Measurements from ENCODE around the gene YPEL4. TPM values are rescaled to one million over a fixed set of nuclear protein-coding genes. Genes with fewer than 3 reads are reported as not detected.

YPEL4 gene
- total and polyA plus RNA-seq, 4 experiments from 2014 or later = 0.23 to 12.6 (median 11.8) TPM; not detected in 1

DNA sequence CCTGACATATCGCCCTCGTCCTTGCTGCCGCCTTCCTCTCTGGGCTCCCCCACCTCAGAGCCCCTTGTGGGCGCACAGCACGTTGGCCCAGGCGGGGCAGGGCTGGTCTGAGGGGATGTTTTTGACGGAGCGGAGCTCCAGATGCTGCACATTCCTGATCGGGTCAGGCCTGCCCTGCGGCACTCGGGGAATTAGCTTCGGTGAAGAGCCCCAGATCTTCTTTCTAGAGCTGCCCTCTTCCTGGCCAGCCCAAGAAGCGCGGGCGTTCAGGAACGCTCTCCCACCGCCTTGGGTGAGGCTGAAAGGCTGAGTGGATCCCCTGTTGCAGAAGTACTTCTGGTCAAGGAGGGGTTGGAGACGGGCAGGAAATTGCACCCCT lies 12.1 kb downstream of the YPEL4 start:
- H3K9me3 Mint-ChIP-seq = no peaks in the 10 kb centered on the region
- H3K27me3 Mint-ChIP-seq = peaks cover 24 to 40% of the 10 kb centered on the region in 2 donors
- no peaks in the 10 kb centered on the region for H3K36me3 ChIP-seq (ENCODE audit: insufficient read depth, low read length)
- peak overlapping the region in 1 of 7 donors; percentile 77 for H3K27ac Mint-ChIP-seq
- H3K4me3 Mint-ChIP-seq = peak overlapping the region; percentile 64 to 91 (median 81)
- no peaks in the 10 kb centered on the region for H3K36me3 Mint-ChIP-seq
- H3K4me1 Mint-ChIP-seq = peaks cover 2 to 16% (median 8%) of the 10 kb centered on the region in 4 donors
- H3K27me3 ChIP-seq (ENCODE audit: insufficient read depth, low read length) = peaks cover 13% of the 10 kb centered on the region
- DNase-seq = no peak
- H3K4me3 ChIP-seq (ENCODE audit: low read length in 2 of 2) = no peak overlapping the region
- CTCF ChIA-PET (ENCODE audit: partially characterized antibody) = interaction anchor here (1.0 to 1.8 kb wide), 5 partner anchors 10 to 106 kb away, joined by 3 to 5 read pairs (median 3); partner anchors contain the start of gene UBE2L6
- peaks cover 19% of the 10 kb centered on the region for H3K4me1 ChIP-seq (ENCODE audit: insufficient read depth, low read length)
- H3K27ac ChIP-seq (ENCODE audit: low read depth, low read length) = no peak overlapping the region
- H3K9me3 ChIP-seq (ENCODE audit: control insufficient read depth in 1 of 2, low read length in 2 of 2) = no peaks in the 10 kb centered on the region
- intact Hi-C loops (cut with micrococcal nuclease) = no loop called here
- POLR2A ChIA-PET (ENCODE audit: partially characterized antibody) = no interaction called here

DNA sequence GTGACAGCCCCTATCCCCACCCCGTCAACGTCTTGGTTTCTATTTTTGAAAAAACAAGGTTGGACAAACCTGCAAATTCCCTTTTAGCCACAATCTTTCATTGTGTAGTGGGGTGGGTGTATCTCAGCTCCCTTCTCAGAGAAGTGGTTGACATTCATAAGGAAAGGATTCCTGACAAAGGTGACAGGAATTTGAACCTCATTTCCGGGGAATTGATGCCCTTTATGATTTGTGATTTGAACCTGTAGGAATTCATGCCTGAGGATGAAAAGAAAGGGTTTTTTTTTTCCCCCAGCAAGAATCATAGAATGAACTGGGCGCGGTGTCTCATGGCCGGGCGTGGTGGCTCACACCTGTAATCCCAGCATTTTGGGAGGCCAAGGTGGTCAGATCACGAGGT lies 14.5 kb downstream of the YPEL4 start:
- H3K4me3 ChIP-seq (ENCODE audit: low read length in 2 of 2) = no peak overlapping the region
- no peaks in the 10 kb centered on the region for H3K36me3 ChIP-seq (ENCODE audit: insufficient read depth, low read length)
- H3K27ac ChIP-seq (ENCODE audit: low read depth, low read length) = no peak overlapping the region
- H3K9me3 ChIP-seq (ENCODE audit: control insufficient read depth in 1 of 2, low read length in 2 of 2) = no peaks in the 10 kb centered on the region
- intact Hi-C loops (cut with micrococcal nuclease) = no loop called here
- POLR2A ChIA-PET (ENCODE audit: partially characterized antibody) = no interaction called here
- H3K27ac Mint-ChIP-seq = no peak overlapping the region
- no peak for DNase-seq
- peaks cover 13% of the 10 kb centered on the region for H3K27me3 ChIP-seq (ENCODE audit: insufficient read depth, low read length)
- peaks cover 34 to 45% of the 10 kb centered on the region in 2 donors for H3K27me3 Mint-ChIP-seq
- H3K9me3 Mint-ChIP-seq = no peaks in the 10 kb centered on the region
- H3K36me3 Mint-ChIP-seq = no peaks in the 10 kb centered on the region
- CTCF ChIA-PET (ENCODE audit: partially characterized antibody) = interaction anchor here (0.7 to 1.9 kb wide), 8 partner anchors 9 to 1535 kb away, joined by 3 to 13 read pairs (median 4); partner anchors contain the start of gene UBE2L6
- peaks cover 2 to 16% (median 8%) of the 10 kb centered on the region in 4 donors for H3K4me1 Mint-ChIP-seq
- H3K4me3 Mint-ChIP-seq = no peak overlapping the region
- H3K4me1 ChIP-seq (ENCODE audit: insufficient read depth, low read length) = peaks cover 19% of the 10 kb centered on the region

DNA sequence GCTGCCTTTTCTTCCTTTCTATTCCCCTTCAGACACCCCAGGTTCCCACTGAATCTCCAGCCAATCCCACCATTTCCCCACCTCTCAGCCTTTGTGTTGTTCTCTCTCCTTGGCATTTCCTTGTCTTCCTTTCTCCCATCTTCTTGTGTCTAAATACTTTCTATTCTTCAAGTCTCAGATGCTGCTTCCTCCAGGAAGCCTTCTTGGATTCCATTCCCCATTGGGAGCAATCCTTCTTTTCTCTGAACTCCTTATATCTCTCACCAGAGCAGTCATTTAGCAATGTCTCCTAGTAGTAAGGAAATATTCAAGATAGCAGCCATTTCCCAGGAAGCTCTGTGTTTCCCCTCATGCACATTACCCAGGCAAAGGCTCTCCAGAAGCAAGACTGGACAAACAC lies 15.4 kb downstream of the YPEL4 start:
- no peaks in the 10 kb centered on the region for H3K9me3 ChIP-seq (ENCODE audit: control insufficient read depth in 1 of 2, low read length in 2 of 2)
- no peak overlapping the region for H3K4me3 Mint-ChIP-seq
- H3K4me3 ChIP-seq (ENCODE audit: low read length in 2 of 2) = no peak overlapping the region
- ChIA-PET POLR2A (ENCODE audit: partially characterized antibody) (no interaction called here), CTCF (ENCODE audit: partially characterized antibody) (interaction anchor here (0.8 to 1.9 kb wide), 5 partner anchors 9 to 141 kb away, joined by 3 to 13 read pairs (median 4); no protein-coding TSS in a partner anchor)
- no peaks in the 10 kb centered on the region for H3K9me3 Mint-ChIP-seq
- peaks cover 13% of the 10 kb centered on the region for H3K27me3 ChIP-seq (ENCODE audit: insufficient read depth, low read length)
- H3K36me3 ChIP-seq (ENCODE audit: insufficient read depth, low read length) = no peaks in the 10 kb centered on the region
- H3K4me1 ChIP-seq (ENCODE audit: insufficient read depth, low read length) = peaks cover 14% of the 10 kb centered on the region
- H3K4me1 Mint-ChIP-seq = peaks cover 2 to 16% (median 8%) of the 10 kb centered on the region in 4 donors
- intact Hi-C loops (cut with micrococcal nuclease) = no loop called here
- H3K27ac ChIP-seq (ENCODE audit: low read depth, low read length) = no peak overlapping the region
- no peak for DNase-seq
- H3K27ac Mint-ChIP-seq = no peak overlapping the region
- peaks cover 36 to 46% of the 10 kb centered on the region in 2 donors for H3K27me3 Mint-ChIP-seq
- H3K36me3 Mint-ChIP-seq = no peaks in the 10 kb centered on the region

DNA sequence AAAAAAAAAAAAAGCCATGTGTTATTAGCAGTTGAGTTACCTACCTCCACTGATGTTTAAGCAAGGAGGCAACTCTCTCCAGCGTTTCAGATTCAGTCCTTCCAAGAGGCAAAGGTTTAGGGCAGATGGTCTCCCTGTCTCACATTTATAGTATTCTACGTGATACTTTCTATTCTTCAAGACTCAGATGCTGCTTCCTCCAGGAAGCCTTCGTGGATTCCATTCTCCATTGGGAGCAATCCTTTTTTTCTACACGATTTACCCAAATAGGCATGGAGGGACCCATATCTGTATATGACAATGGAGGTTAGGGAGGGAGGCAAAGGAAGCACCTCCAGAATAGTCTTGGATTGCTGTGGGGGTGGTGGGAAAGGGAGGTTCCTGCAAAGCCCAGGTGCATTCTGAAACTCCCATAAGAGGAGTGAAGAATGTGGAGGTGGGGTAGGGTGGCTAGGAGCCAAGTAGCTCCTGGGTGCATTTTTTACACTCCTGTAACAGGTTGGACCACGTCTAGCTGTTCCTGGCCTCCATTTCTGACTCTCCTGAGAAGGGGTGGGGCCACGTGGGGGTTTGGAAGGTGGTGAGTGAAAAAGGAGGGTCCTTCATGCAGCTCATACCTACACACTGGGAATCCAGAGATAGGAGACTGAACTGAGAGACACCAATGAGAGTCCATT lies 16.2 kb downstream of the YPEL4 start:
- H3K36me3 Mint-ChIP-seq = no peaks in the 10 kb centered on the region
- H3K4me1 Mint-ChIP-seq = peaks cover 0 to 9% (median 2%) of the 10 kb centered on the region in 4 donors
- no peaks in the 10 kb centered on the region for H3K9me3 Mint-ChIP-seq
- peaks cover 7% of the 10 kb centered on the region for H3K4me1 ChIP-seq (ENCODE audit: insufficient read depth, low read length)
- no peak for DNase-seq
- H3K4me3 Mint-ChIP-seq = no peak overlapping the region
- H3K9me3 ChIP-seq (ENCODE audit: control insufficient read depth in 1 of 2, low read length in 2 of 2) = no peaks in the 10 kb centered on the region
- H3K36me3 ChIP-seq (ENCODE audit: insufficient read depth, low read length) = no peaks in the 10 kb centered on the region
- CTCF ChIA-PET (ENCODE audit: partially characterized antibody) = interaction anchor here (0.8 to 1.9 kb wide), 5 partner anchors 8 to 167 kb away, joined by 3 to 13 read pairs (median 4); partner anchors contain the start of gene UBE2L6
- H3K4me3 ChIP-seq (ENCODE audit: low read length in 2 of 2) = no peak overlapping the region
- peaks cover 13% of the 10 kb centered on the region for H3K27me3 ChIP-seq (ENCODE audit: insufficient read depth, low read length)
- no peak overlapping the region for H3K27ac ChIP-seq (ENCODE audit: low read depth, low read length)
- H3K27me3 Mint-ChIP-seq = peaks cover 36 to 43% of the 10 kb centered on the region in 2 donors
- intact Hi-C loops (cut with micrococcal nuclease) = no loop called here
- POLR2A ChIA-PET (ENCODE audit: partially characterized antibody) = no interaction called here
- no peak overlapping the region for H3K27ac Mint-ChIP-seq

DNA sequence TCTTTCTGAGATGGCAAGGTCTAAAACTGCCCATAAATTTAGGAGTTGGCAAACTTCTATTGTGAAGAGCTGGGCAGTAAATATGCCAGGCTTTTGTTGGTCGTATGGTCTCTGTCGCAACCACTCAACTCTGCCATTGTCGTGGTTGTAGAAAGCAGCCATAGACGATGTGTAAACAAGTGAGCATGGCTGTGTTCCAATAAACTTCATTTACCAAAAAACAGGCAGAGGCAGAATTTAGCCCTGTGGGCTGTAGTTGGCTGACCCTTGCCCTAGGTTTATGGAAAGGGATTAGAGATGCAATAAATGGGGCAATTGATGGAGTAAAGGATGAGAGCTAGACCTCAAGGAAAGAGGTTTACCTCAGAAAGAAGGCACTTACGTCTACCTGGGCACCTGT lies 17.6 kb downstream of the YPEL4 start:
- H3K27ac Mint-ChIP-seq = no peak overlapping the region
- no peaks in the 10 kb centered on the region for H3K4me1 ChIP-seq (ENCODE audit: insufficient read depth, low read length)
- DNase-seq = no peak
- intact Hi-C loops (cut with micrococcal nuclease) = no loop called here
- no peak overlapping the region for H3K4me3 Mint-ChIP-seq
- POLR2A ChIA-PET (ENCODE audit: partially characterized antibody) = no interaction called here
- CTCF ChIA-PET (ENCODE audit: partially characterized antibody) = interaction anchor here (1.4 to 3.4 kb wide), 4 partner anchors 9 to 168 kb away, joined by 3 to 20 read pairs (median 12); partner anchors contain the start of gene UBE2L6
- H3K9me3 ChIP-seq (ENCODE audit: control insufficient read depth in 1 of 2, low read length in 2 of 2) = no peaks in the 10 kb centered on the region
- no peaks in the 10 kb centered on the region for H3K27me3 ChIP-seq (ENCODE audit: insufficient read depth, low read length)
- H3K36me3 Mint-ChIP-seq = no peaks in the 10 kb centered on the region
- no peak overlapping the region for H3K4me3 ChIP-seq (ENCODE audit: low read length in 2 of 2)
- H3K9me3 Mint-ChIP-seq = no peaks in the 10 kb centered on the region
- no peaks in the 10 kb centered on the region for H3K4me1 Mint-ChIP-seq
- peaks cover 30 to 34% of the 10 kb centered on the region in 2 donors for H3K27me3 Mint-ChIP-seq
- H3K36me3 ChIP-seq (ENCODE audit: insufficient read depth, low read length) = no peaks in the 10 kb centered on the region
- no peak overlapping the region for H3K27ac ChIP-seq (ENCODE audit: low read depth, low read length)

DNA sequence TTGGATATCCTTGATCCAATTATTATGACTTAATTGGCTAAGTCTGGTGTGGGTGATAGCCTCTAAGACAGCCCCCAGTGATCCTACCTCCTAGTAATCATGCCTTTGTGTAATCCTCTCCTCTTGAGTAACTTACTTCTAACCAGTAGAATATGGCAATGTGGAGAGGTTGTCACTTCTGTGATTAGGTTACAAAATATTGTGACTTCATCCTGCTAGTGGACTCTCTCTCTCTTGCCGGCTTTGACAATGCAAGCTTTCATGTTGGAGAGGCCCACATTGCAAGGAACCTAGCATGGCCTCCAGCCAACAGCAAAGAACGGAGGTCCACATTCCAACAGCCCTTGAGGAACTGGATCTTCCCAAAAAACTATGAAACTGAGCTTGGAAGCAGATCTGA lies 19.5 kb downstream of the YPEL4 start:
- DNase-seq = no peak
- no peaks in the 10 kb centered on the region for H3K4me1 ChIP-seq (ENCODE audit: insufficient read depth, low read length)
- no peak overlapping the region for H3K4me3 Mint-ChIP-seq
- ChIA-PET POLR2A (ENCODE audit: partially characterized antibody) (no interaction called here), CTCF (ENCODE audit: partially characterized antibody) (interaction anchor here (1.5 to 3.4 kb wide), 3 partner anchors 9 to 14 kb away, joined by 3 to 20 read pairs (median 20); no protein-coding TSS in a partner anchor)
- H3K9me3 ChIP-seq (ENCODE audit: control insufficient read depth in 1 of 2, low read length in 2 of 2) = no peaks in the 10 kb centered on the region
- no peaks in the 10 kb centered on the region for H3K27me3 ChIP-seq (ENCODE audit: insufficient read depth, low read length)
- H3K4me3 ChIP-seq (ENCODE audit: low read length in 2 of 2) = no peak overlapping the region
- H3K36me3 Mint-ChIP-seq = no peaks in the 10 kb centered on the region
- peaks cover 24 to 27% of the 10 kb centered on the region in 2 donors for H3K27me3 Mint-ChIP-seq
- peak overlapping the region in 1 of 7 donors; percentile 48 for H3K27ac Mint-ChIP-seq
- no peaks in the 10 kb centered on the region for H3K36me3 ChIP-seq (ENCODE audit: insufficient read depth, low read length)
- no peak overlapping the region for H3K27ac ChIP-seq (ENCODE audit: low read depth, low read length)
- no peaks in the 10 kb centered on the region for H3K9me3 Mint-ChIP-seq
- intact Hi-C loops (cut with micrococcal nuclease) = no loop called here
- no peaks in the 10 kb centered on the region for H3K4me1 Mint-ChIP-seq

DNA sequence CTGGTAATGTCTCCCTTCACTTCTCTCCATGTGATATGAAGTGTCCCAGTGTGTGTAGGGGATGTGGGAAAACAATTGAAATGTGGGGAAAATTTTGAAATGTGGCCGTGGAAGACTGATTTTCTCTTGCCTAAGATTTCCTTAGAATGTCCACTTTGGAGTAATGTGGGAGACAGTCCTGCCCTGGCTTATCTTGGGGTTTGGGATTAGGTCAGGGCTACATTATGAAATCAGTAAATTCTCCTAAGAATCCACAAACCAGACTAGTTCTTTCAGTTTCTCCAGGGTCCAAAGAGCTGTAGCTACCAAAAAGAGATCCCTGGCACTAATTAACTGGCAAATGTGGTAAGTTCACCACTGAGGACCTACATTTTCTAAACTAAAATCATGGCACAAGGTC lies 22.8 kb downstream of the YPEL4 start:
- no peaks in the 10 kb centered on the region for H3K27me3 ChIP-seq (ENCODE audit: insufficient read depth, low read length)
- no peaks in the 10 kb centered on the region for H3K36me3 Mint-ChIP-seq
- no peak overlapping the region for H3K27ac ChIP-seq (ENCODE audit: low read depth, low read length)
- H3K4me3 ChIP-seq (ENCODE audit: low read length in 2 of 2) = no peak overlapping the region
- no peak overlapping the region for H3K4me3 Mint-ChIP-seq
- H3K4me1 ChIP-seq (ENCODE audit: insufficient read depth, low read length) = no peaks in the 10 kb centered on the region
- H3K9me3 ChIP-seq (ENCODE audit: control insufficient read depth in 1 of 2, low read length in 2 of 2) = no peaks in the 10 kb centered on the region
- no peaks in the 10 kb centered on the region for H3K36me3 ChIP-seq (ENCODE audit: insufficient read depth, low read length)
- no peak overlapping the region for H3K27ac Mint-ChIP-seq
- CTCF ChIA-PET (ENCODE audit: partially characterized antibody) = interaction anchor here (0.9 to 1.8 kb wide), 7 partner anchors 10 to 133 kb away, joined by 3 to 4 read pairs (median 4); partner anchors contain the start of gene UBE2L6
- DNase-seq = no peak
- H3K4me1 Mint-ChIP-seq = no peaks in the 10 kb centered on the region
- peaks cover 12 to 14% of the 10 kb centered on the region in 2 donors for H3K27me3 Mint-ChIP-seq
- POLR2A ChIA-PET (ENCODE audit: partially characterized antibody) = no interaction called here
- H3K9me3 Mint-ChIP-seq = peaks cover 0 to 5% (median 0%) of the 10 kb centered on the region in 8 donors
- intact Hi-C loops (cut with micrococcal nuclease) = no loop called here

Data from CD4-positive, alpha-beta memory T cell (primary cell).